GM12878 (cell line): Measurements from ENCODE around the gene HUNK. TPM values are rescaled to one million over a fixed set of nuclear protein-coding genes. Genes with fewer than 3 reads are reported as not detected.

Source experiments
- ATAC-seq: fragments of 200-7000 bp; cut with Tn5 transposase; 3 replicates; pipeline ENCODE4 v1.9.1; 2020; ENCODE audit warnings: mild to moderate bottlenecking, moderate library complexity
- BruUV-seq: library from RNA; stranded (reverse); fragments of 400-500 nt; replicated peaks from 2 replicates; lab custom pipeline; 2021; lab: Mats Ljungman, UMichigan
- CTCF ChIA-PET: fragments of 300-600 bp; sonication (Branson Sonifier 250); formaldehyde crosslinking; extraction: SDS; loops from one replicate; lab custom pipeline; 2021; ENCODE audit warnings: inconsistent platforms; lab: Yijun Ruan, JAX
- POLR2A ChIA-PET: fragments of 350-600 bp; formaldehyde crosslinking; extraction: SDS; loops from one replicate; lab custom pipeline; 2021; ENCODE audit warnings: inconsistent platforms; lab: Charles Lee
- RAD21 ChIA-PET: fragments of 300-600 bp; sonication (Branson Sonifier 250); formaldehyde crosslinking; loops from one replicate; lab custom pipeline; 2023; ENCODE audit warnings: antibody characterized with exemption; ENCODE audit not compliant: unreplicated experiment; lab: Charles Lee
- SMC1A ChIA-PET: fragments of 300-600 bp; sonication (Branson Sonifier 250); formaldehyde crosslinking; loops from one replicate; lab custom pipeline; 2023; ENCODE audit not compliant: unreplicated experiment, uncharacterized antibody; lab: Charles Lee
- DNase-seq: peaks from one replicate; pipeline ENCODE4 v3.0.0-alpha.2; 2011; ENCODE audit warnings: low read depth, low spot score
- FAIRE-seq: peaks from 3 replicates; lab custom pipeline; 2011; peaks lifted over from hg19 to GRCh38; lab: Jason Lieb, UNC
- H2AFZ ChIP-seq: 2 replicates; pipeline ENCODE4 v1.6.0; 2011; ENCODE audit warnings: low read depth, low read length, control low read depth; ENCODE audit not compliant: control insufficient read depth
- H3K27ac ChIP-seq: 2 replicates; pipeline ENCODE4 v1.5.1; 2011; ENCODE audit warnings: control low read depth; ENCODE audit not compliant: control insufficient read depth, insufficient read depth
- H3K27me3 ChIP-seq, 2 experiments: replicated peaks in 1 of 2; 2 replicates each; pipeline versions ENCODE4 v1.6.0 to v1.6.1; 2011; ENCODE audit warnings: low read length in 1 of 2; ENCODE audit not compliant: control insufficient read depth in 2 of 2, insufficient read depth in 2 of 2
- H3K36me3 ChIP-seq, 2 experiments: 2 replicates each; pipeline ENCODE4 v1.5.1; 2011; ENCODE audit warnings: low read length in 1 of 2; ENCODE audit not compliant: control insufficient read depth in 2 of 2, insufficient read depth in 2 of 2
- H3K4me1 ChIP-seq: 2 replicates; pipeline ENCODE4 v1.6.1; 2011; ENCODE audit warnings: mild to moderate bottlenecking, low read length, moderate library complexity, mixed read lengths; ENCODE audit not compliant: control insufficient read depth, insufficient read depth
- H3K4me2 ChIP-seq: 2 replicates; pipeline ENCODE4 v1.6.0; 2011; ENCODE audit warnings: control low read depth; ENCODE audit not compliant: control insufficient read depth, insufficient read depth
- H3K4me3 ChIP-seq: fragments of 200-600 bp; sonication (generic); 2 replicates; pipeline ENCODE4 v1.5.1; 2016
- H3K79me2 ChIP-seq: 2 replicates; pipeline ENCODE4 v1.6.0; 2011; ENCODE audit warnings: low read length; ENCODE audit not compliant: control insufficient read depth, insufficient read depth
- H3K9ac ChIP-seq: 2 replicates; pipeline ENCODE4 v1.8.0; 2011; ENCODE audit warnings: low read length, control low read depth, mixed read lengths; ENCODE audit not compliant: control insufficient read depth, insufficient read depth
- H3K9me3 ChIP-seq: replicated peaks from 3 replicates; pipeline ENCODE4 v1.5.1; 2011; ENCODE audit warnings: mild to moderate bottlenecking, low read length; ENCODE audit not compliant: control insufficient read depth, insufficient read depth
- H4K20me1 ChIP-seq: 2 replicates; pipeline ENCODE4 v1.6.0; 2011; ENCODE audit not compliant: control insufficient read depth, insufficient read depth
- CEBPB ChIP-seq, 2 experiments: fragments of 150-350 bp in 1 of 2; IDR thresholded peaks; 2 replicates each; pipeline ENCODE4 v1.6.1; 2012 to 2014; ENCODE audit warnings: low read depth in 2 of 2, low read length in 2 of 2, borderline replicate concordance in 1 of 2, inconsistent platforms in 1 of 2
- EGR1 ChIP-seq, 2 experiments: IDR thresholded peaks; 1 replicate in 1 of 2; 2 replicates in 1 of 2; pipeline ENCODE4 v1.6.1; 2011 to 2012; ENCODE audit warnings: low read depth in 2 of 2, low read length in 2 of 2, borderline replicate concordance in 1 of 2, mild to moderate bottlenecking in 1 of 2, moderate library complexity in 1 of 2
- ESRRA ChIP-seq: IDR thresholded peaks from 2 replicates; pipeline ENCODE4 v1.6.1; 2012; ENCODE audit warnings: mild to moderate bottlenecking, low read length, improper control_type of control experiment
- RB1 ChIP-seq: fragments of 450-650 bp; formaldehyde crosslinking; IDR thresholded peaks from 2 replicates; pipeline ENCODE4 v1.6.1; 2017; ENCODE audit warnings: mild to moderate bottlenecking, borderline replicate concordance
- RBBP5 ChIP-seq: fragments of 200-600 bp; sonication (generic); conservative IDR thresholded peaks from 2 replicates; pipeline ENCODE4 v1.6.1; 2016
- RCOR1 ChIP-seq: conservative IDR thresholded peaks from 2 replicates; pipeline ENCODE4 v1.6.1; 2012; ENCODE audit warnings: low read depth, low read length, improper control_type of control experiment
- RELA ChIP-seq: fragments of 450-650 bp; IDR thresholded peaks from 2 replicates; pipeline ENCODE4 v1.8.0; 2014; ENCODE audit warnings: borderline replicate concordance; ENCODE audit not compliant: partially characterized antibody
- SKIL ChIP-seq: fragments of 450-650 bp; IDR thresholded peaks from 2 replicates; pipeline ENCODE4 v1.6.1; 2017; ENCODE audit warnings: mild to moderate bottlenecking, low read depth, inconsistent platforms; ENCODE audit not compliant: poor library complexity, severe bottlenecking
- SMARCA5 ChIP-seq: fragments of 450-650 bp; IDR thresholded peaks from 2 replicates; pipeline ENCODE4 v1.6.1; 2017; ENCODE audit warnings: mild to moderate bottlenecking
- WGBS: methylation state at CpG from one replicate; pipeline ENCODE4 v1.1.6; 2016; ENCODE audit warnings: low lambda C conversion rate; ENCODE audit not compliant: insufficient replicate concordance, insufficient coverage; ENCODE audit errors: missing lambda C conversion rate; 5-methylcytosine and 5-hydroxymethylcytosine counted together
- in situ Hi-C: fragments of 300-500 bp; cut with MboI; formaldehyde crosslinking; loops from 9 replicates; pipeline ENCODE4 v1.14.3; 2018; ENCODE audit warnings: mixed read lengths
- intact Hi-C: fragments of 100-400 bp; cut with micrococcal nuclease; formaldehyde crosslinking; loops from one replicate; pipeline ENCODE4 v1.14.2; 2022; ENCODE audit not compliant: unreplicated experiment
- polyA plus RNA-seq, 11 experiments: library from polyadenylated mRNA; depleted of rRNA in 4 of 11; unstranded in 6 of 11; stranded (reverse) in 5 of 11; fragments of >200 nt; fragmentation: Nextera tagmentation in 4 of 11; fragmentation: Illumina TruSeq in 1 of 11; extraction: Ambion mirVana in 4 of 11; extraction: Trizol in 1 of 11; gene quantifications; 1 replicate in 1 of 11; 2 replicates in 10 of 11; pipeline versions ENCODE4 v1.2.1 to v1.2.3, GENCODE V29; 2011 to 2016; ENCODE audit warnings: inconsistent platforms in 2 of 11, missing spikeins in 2 of 11, low read depth in 1 of 11
- total RNA-seq, 4 experiments: library from RNA; depleted of rRNA in 3 of 4; stranded (reverse); fragments of >200 nt in 3 of 4; fragmentation: Illumina TruSeq in 1 of 4; extraction: Trizol in 1 of 4; gene quantifications; 2 replicates each; pipeline versions ENCODE4 v1.2.1 to v1.2.3, GENCODE V29; 2013 to 2021
- TF ChIP-seq, protein P1 (sequence below): fragments of 450-650 bp; formaldehyde crosslinking; IDR thresholded peaks from 2 replicates; pipeline ENCODE4 v1.4.0; 2020; ENCODE audit warnings: mild to moderate bottlenecking, moderate library complexity
- TF ChIP-seq, protein P2 (sequence below): fragments of 150-350 bp; IDR thresholded peaks from 2 replicates; pipeline ENCODE4 v1.6.1; 2014; ENCODE audit warnings: mild to moderate bottlenecking, low read depth, low read length
- TF ChIP-seq, protein P3 (sequence below): IDR thresholded peaks from 2 replicates; pipeline ENCODE4 v1.6.1; 2012; ENCODE audit warnings: low read depth, low read length, improper control_type of control experiment
- TF ChIP-seq, protein P4 (sequence below): IDR thresholded peaks from 2 replicates; pipeline ENCODE4 v1.6.1; 2012; ENCODE audit warnings: low read depth, low read length, improper control_type of control experiment

HUNK gene
- total and polyA plus RNA-seq, 10 of the 15 experiments (the other 5 are each of a cell fraction or from before 2014, with no cell fraction given), result under 0.01 to 0.14 (median 0.03) TPM; not detected in 7

DNA sequence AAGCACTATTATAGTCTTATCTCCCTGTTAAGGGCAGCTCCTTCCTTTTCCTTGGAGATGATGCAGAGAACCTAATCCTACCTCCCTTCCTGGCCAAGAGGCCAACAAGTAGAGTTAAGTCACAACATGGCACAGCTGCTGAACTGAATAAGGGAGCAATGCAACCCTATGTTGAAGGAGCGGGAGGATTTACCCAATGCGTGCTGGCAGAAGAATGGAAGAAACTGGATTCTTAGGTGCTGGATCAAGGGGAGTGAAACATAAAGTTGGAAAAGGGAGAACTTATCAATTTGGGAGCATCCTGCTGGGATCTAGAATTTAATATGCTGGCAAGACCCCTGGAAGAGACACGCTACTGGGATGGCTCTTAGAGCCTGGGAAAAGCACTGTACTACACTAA lies 12.0 kb upstream of the HUNK start (continued):
- TF ChIP-seq SKIL, result no peak
- TF ChIP-seq, protein P1, sequence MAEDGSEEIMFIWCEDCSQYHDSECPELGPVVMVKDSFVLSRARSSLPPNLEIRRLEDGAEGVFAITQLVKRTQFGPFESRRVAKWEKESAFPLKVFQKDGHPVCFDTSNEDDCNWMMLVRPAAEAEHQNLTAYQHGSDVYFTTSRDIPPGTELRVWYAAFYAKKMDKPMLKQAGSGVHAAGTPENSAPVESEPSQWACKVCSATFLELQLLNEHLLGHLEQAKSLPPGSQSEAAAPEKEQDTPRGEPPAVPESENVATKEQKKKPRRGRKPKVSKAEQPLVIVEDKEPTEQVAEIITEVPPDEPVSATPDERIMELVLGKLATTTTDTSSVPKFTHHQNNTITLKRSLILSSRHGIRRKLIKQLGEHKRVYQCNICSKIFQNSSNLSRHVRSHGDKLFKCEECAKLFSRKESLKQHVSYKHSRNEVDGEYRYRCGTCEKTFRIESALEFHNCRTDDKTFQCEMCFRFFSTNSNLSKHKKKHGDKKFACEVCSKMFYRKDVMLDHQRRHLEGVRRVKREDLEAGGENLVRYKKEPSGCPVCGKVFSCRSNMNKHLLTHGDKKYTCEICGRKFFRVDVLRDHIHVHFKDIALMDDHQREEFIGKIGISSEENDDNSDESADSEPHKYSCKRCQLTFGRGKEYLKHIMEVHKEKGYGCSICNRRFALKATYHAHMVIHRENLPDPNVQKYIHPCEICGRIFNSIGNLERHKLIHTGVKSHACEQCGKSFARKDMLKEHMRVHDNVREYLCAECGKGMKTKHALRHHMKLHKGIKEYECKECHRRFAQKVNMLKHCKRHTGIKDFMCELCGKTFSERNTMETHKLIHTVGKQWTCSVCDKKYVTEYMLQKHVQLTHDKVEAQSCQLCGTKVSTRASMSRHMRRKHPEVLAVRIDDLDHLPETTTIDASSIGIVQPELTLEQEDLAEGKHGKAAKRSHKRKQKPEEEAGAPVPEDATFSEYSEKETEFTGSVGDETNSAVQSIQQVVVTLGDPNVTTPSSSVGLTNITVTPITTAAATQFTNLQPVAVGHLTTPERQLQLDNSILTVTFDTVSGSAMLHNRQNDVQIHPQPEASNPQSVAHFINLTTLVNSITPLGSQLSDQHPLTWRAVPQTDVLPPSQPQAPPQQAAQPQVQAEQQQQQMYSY, result no peak

DNA sequence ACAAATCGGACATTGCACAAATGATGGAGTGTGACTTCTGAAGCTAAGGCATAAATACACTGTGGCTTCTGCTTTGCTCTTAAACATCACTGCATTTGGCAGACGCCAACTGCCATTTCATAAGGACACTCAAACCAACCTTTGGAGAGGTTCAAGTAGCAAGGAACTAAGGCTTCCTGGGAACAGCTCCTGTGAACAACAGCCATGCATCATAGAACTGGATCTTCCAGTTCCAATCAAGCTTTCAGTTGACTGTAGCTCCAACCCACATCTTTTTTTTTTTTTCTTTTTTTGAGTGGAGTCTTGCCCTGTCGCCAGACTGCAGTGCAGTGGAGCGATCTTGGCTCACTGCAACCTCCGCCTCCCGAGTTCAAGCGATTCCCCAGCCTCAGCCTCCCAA lies 10.7 kb upstream of the HUNK start:
- no peaks in the 10 kb centered on the region for H3K79me2 ChIP-seq
- no peak for ATAC-seq
- H3K27me3 ChIP-seq, result no peaks in the 10 kb centered on the region
- SMC1A ChIA-PET, result no interaction called here
- DNase-seq, result no peak
- H3K4me1 ChIP-seq, result no peaks in the 10 kb centered on the region
- H3K9me3 ChIP-seq, result no peaks in the 10 kb centered on the region
- in situ Hi-C loops (loop anchor here (5.0 kb wide), 1 partner anchor 400 kb away; no protein-coding TSS in a partner anchor), intact Hi-C loops (loop anchor here (10.0 kb wide), 1 partner anchor 743 kb away; no protein-coding TSS in a partner anchor)
- no peak overlapping the region for H3K27ac ChIP-seq
- no peaks in the 10 kb centered on the region for H4K20me1 ChIP-seq
- 65% methylated on average over 7 of the region's 7 CpGs for WGBS
- no TSS peak for BruUV-seq
- RAD21 ChIA-PET, result no interaction called here
- POLR2A ChIA-PET, result no interaction called here
- CTCF ChIA-PET, result no interaction called here
- no peak for FAIRE-seq
- H3K4me3 ChIP-seq, result no peak overlapping the region
- H3K4me2 ChIP-seq, result no peak overlapping the region
- no peak overlapping the region for H2AFZ ChIP-seq
- H3K36me3 ChIP-seq, result no peaks in the 10 kb centered on the region
- H3K9ac ChIP-seq, result no peak overlapping the region
- no peak for TF ChIP-seq RB1
- TF ChIP-seq, protein P2, sequence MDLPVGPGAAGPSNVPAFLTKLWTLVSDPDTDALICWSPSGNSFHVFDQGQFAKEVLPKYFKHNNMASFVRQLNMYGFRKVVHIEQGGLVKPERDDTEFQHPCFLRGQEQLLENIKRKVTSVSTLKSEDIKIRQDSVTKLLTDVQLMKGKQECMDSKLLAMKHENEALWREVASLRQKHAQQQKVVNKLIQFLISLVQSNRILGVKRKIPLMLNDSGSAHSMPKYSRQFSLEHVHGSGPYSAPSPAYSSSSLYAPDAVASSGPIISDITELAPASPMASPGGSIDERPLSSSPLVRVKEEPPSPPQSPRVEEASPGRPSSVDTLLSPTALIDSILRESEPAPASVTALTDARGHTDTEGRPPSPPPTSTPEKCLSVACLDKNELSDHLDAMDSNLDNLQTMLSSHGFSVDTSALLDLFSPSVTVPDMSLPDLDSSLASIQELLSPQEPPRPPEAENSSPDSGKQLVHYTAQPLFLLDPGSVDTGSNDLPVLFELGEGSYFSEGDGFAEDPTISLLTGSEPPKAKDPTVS, result no peak
- TF ChIP-seq RCOR1, result no peak
- no peak for TF ChIP-seq RBBP5
- no peak for TF ChIP-seq SMARCA5
- no peak for TF ChIP-seq RELA
- TF ChIP-seq, protein P3, sequence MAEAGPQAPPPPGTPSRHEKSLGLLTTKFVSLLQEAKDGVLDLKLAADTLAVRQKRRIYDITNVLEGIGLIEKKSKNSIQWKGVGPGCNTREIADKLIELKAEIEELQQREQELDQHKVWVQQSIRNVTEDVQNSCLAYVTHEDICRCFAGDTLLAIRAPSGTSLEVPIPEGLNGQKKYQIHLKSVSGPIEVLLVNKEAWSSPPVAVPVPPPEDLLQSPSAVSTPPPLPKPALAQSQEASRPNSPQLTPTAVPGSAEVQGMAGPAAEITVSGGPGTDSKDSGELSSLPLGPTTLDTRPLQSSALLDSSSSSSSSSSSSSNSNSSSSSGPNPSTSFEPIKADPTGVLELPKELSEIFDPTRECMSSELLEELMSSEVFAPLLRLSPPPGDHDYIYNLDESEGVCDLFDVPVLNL, result no peak
- no peak for TF ChIP-seq ESRRA
- TF ChIP-seq EGR1 (IDR thresholded peaks at IDR 0.05; ENCODE audit: borderline replicate concordance in 1 of 2, low read depth in 2 of 2, low read length in 2 of 2), result no peak
- no peak for TF ChIP-seq CEBPB (IDR thresholded peaks at IDR 0.05; ENCODE audit: borderline replicate concordance in 1 of 2, low read depth in 2 of 2, low read length in 2 of 2)
- TF ChIP-seq, protein P4, sequence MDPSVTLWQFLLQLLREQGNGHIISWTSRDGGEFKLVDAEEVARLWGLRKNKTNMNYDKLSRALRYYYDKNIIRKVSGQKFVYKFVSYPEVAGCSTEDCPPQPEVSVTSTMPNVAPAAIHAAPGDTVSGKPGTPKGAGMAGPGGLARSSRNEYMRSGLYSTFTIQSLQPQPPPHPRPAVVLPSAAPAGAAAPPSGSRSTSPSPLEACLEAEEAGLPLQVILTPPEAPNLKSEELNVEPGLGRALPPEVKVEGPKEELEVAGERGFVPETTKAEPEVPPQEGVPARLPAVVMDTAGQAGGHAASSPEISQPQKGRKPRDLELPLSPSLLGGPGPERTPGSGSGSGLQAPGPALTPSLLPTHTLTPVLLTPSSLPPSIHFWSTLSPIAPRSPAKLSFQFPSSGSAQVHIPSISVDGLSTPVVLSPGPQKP, result no peak
